ENCODE results near the gene TRIO. TPM values are rescaled to one million over a fixed set of nuclear protein-coding genes. Genes with fewer than 3 reads are reported as not detected.

The TRIO gene
- total and polyA plus RNA-seq, 2 of the 8 experiments (the other 6 are each of a cell fraction or from before 2014, with no cell fraction given), result 35.1 to 69.1 TPM

DNA sequence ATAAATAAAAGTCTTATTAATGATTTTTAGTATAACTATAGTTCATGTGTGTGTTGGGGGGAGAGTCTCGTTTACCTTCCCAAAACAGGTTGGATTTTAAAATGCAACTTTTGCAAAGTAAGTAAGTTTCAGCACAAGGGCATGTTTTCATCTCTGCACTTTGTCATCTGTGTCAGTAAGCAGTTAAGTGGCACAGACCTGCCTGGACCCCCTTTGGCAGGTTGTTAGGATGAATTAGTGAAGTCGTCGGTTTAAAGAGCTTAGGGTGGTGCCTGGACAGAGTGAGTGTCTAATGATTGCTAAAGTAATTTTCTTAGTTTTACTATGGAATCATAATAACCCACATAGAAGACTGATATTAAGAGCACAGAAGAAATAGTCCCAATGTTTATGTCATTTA, 74.9 kb downstream of the TRIO start:
- Histone ChIP-seq H3K79me1 (ENCODE audit: low read depth, low read length) (peaks cover 3% of the 10 kb centered on the region; the same call in 1 of the 2 replicates), H3K4me2 (ENCODE audit: insufficient read depth in 1 of 2, low read depth in 2 of 2, low read length in 2 of 2) (no peak overlapping the region), H2BK12ac (ENCODE audit: low read depth, low read length) (no peak overlapping the region), H2AFZ (ENCODE audit: low read length) (no peak overlapping the region), H4K8ac (ENCODE audit: extremely low read depth, insufficient read depth, low read length) (no peak overlapping the region), H2BK120ac (replicated peaks; ENCODE audit: low read depth, low read length) (no peak overlapping the region), H3K18ac (ENCODE audit: extremely low read depth, low read length) (no peak overlapping the region), H3K4me1 (replicated peaks in 1 of 4; ENCODE audit: control insufficient read depth in 3 of 4, insufficient read depth in 4 of 4, low read length in 3 of 4) (peaks cover 2 to 30% (median 22%) of the 10 kb centered on the region in 4 experiments), H3K23me2 (ENCODE audit: low read depth, low read length) (no peaks in the 10 kb centered on the region), H3K56ac (replicated peaks; ENCODE audit: insufficient read length, low read depth, low read length) (no peak overlapping the region), H4K91ac (replicated peaks; ENCODE audit: insufficient read length, low read length) (no peak overlapping the region), H3K9me3 (ENCODE audit: insufficient read depth in 2 of 2, low read depth in 1 of 2, low read length in 1 of 2) (no peaks in the 10 kb centered on the region), H3K14ac (ENCODE audit: insufficient read length) (no peak overlapping the region), H4K5ac (ENCODE audit: insufficient read length, low read depth, low read length) (no peak overlapping the region), H3K79me2 (ENCODE audit: control insufficient read depth in 1 of 2, insufficient read depth in 2 of 2, low read length in 2 of 2) (peaks cover 5 to 99% of the 10 kb centered on the region in 2 experiments), H2AK5ac (ENCODE audit: low read depth, low read length) (no peak overlapping the region), H3K27ac (ENCODE audit: low read depth, low read length) (no peak overlapping the region), H3K23ac (ENCODE audit: insufficient read length) (no peak overlapping the region), H3K4ac (replicated peaks; ENCODE audit: insufficient read length, low read depth, low read length) (no peak overlapping the region), H2BK5ac (ENCODE audit: low read depth, low read length) (no peak overlapping the region), H3K27me3 (replicated peaks in 1 of 4; ENCODE audit: control insufficient read depth in 3 of 4, extremely low read depth in 1 of 4, insufficient read depth in 3 of 4, low read length in 3 of 4) (no peaks in the 10 kb centered on the region), H3K36me3 (ENCODE audit: control insufficient read depth in 2 of 4, insufficient read depth in 4 of 4, low read length in 3 of 4) (no peaks in the 10 kb centered on the region), H4K20me1 (replicated peaks in 1 of 2; ENCODE audit: control insufficient read depth in 1 of 2, insufficient read depth in 2 of 2, low read length in 2 of 2) (peaks cover 17 to 19% of the 10 kb centered on the region in 2 experiments), H3K9ac (replicated peaks in 1 of 4; ENCODE audit: extremely low read depth in 1 of 4, low read depth in 3 of 4, low read length in 3 of 4) (no peak overlapping the region), H2BK20ac (ENCODE audit: low read length) (no peak overlapping the region), H2BK15ac (ENCODE audit: low read length) (no peak overlapping the region), H3K4me3 (ENCODE audit: extremely low read depth in 1 of 4, insufficient read depth in 2 of 4, low read depth in 3 of 4, low read length in 4 of 4) (no peak overlapping the region)
- CTCF ChIA-PET (ENCODE audit: partially characterized antibody), result interaction anchor here (1.1 to 1.3 kb wide), 2 partner anchors 9 to 32 kb away, joined by 3 to 4 read pairs; no protein-coding TSS in a partner anchor
- TF ChIP-seq SIRT6 (IDR thresholded peaks at IDR 0.05; ENCODE audit: low read length) (no peak), NRF1 (IDR thresholded peaks at IDR 0.05; ENCODE audit: low read depth, low read length) (no peak), BACH1 (IDR thresholded peaks at IDR 0.05; ENCODE audit: low read length) (no peak), POLR2A (IDR thresholded peaks at IDR 0.05; ENCODE audit: control extremely low read depth in 1 of 2, low read depth in 2 of 2, low read length in 2 of 2) (no peak), EGR1 (IDR thresholded peaks at IDR 0.05; ENCODE audit: borderline replicate concordance, low read depth, low read length) (no peak), JUN (IDR thresholded peaks at IDR 0.05; ENCODE audit: low read depth, low read length) (no peak), SAP30 (IDR thresholded peaks at IDR 0.05; ENCODE audit: insufficient read depth, insufficient replicate concordance, low read length) (no peak), TAF7 (optimal IDR thresholded peaks at IDR 0.05; ENCODE audit: borderline replicate concordance, low read depth, low read length) (no peak), SIX5 (IDR thresholded peaks at IDR 0.05; ENCODE audit: low read depth, low read length) (no peak), CBX8 (IDR thresholded peaks at IDR 0.05; ENCODE audit: borderline replicate concordance, low read depth, low read length) (no peak), TBP (IDR thresholded peaks at IDR 0.05; ENCODE audit: low read depth, low read length) (no peak), RAD21 (IDR thresholded peaks at IDR 0.05 in 1 of 2, conservative IDR thresholded peaks at IDR 0.05 in 1 of 2; ENCODE audit: low read depth in 2 of 2, low read length in 2 of 2) (no peak)
- TF ChIP-seq, protein P1, sequence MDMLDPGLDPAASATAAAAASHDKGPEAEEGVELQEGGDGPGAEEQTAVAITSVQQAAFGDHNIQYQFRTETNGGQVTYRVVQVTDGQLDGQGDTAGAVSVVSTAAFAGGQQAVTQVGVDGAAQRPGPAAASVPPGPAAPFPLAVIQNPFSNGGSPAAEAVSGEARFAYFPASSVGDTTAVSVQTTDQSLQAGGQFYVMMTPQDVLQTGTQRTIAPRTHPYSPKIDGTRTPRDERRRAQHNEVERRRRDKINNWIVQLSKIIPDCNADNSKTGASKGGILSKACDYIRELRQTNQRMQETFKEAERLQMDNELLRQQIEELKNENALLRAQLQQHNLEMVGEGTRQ (IDR thresholded peaks at IDR 0.05; ENCODE audit: low read length), result no peak
- DNase-seq (ENCODE audit: low read depth in 1 of 2, low spot score in 2 of 2), result no peak
- POLR2A ChIA-PET (ENCODE audit: partially characterized antibody), result interaction anchor here (0.7 kb wide), 1 partner anchor 25 kb away, joined by 3 read pairs; no protein-coding TSS in a partner anchor
- 90% methylated on average over 3 of the region's 3 CpGs; no CpG with 5 or more reads in 1 of the 2 experiments for WGBS, 2 experiments (ENCODE audit: extremely low coverage in 1 of 2, insufficient coverage in 1 of 2, insufficient read length in 1 of 2, insufficient replicate concordance in 2 of 2, low coverage in 1 of 2, low lambda C conversion rate in 2 of 2, missing lambda C conversion rate in 1 of 2)
- no peak for FAIRE-seq
